ENCODE results near the gene EHD3.

EHD3 gene

GRCh38 chr2:31189141-31189540 is 44.8 kb upstream of the EHD3 start:
- Histone ChIP-seq H3K9ac (ENCODE audit: low read length) (no peak overlapping the region), H3K27me3 (replicated peaks; ENCODE audit: insufficient read depth, low read length) (no peaks in the 10 kb centered on the region), H3K79me2 (ENCODE audit: low read length) (no peaks in the 10 kb centered on the region), H3K9me2 (replicated peaks; ENCODE audit: insufficient read depth, low read length) (no peaks in the 10 kb centered on the region), H3F3A (ENCODE audit: insufficient read depth, low read length) (no peaks in the 10 kb centered on the region), H3K27ac (ENCODE audit: low read length) (no peak overlapping the region), H3K36me3 (replicated peaks; ENCODE audit: insufficient read depth, low read length) (no peaks in the 10 kb centered on the region), H3K9me3 (replicated peaks; ENCODE audit: insufficient read depth, low read length) (no peaks in the 10 kb centered on the region), H3K4me2 (ENCODE audit: low read depth, low read length) (no peak overlapping the region), H2AFZ (ENCODE audit: low read length) (no peak overlapping the region), H4K20me1 (ENCODE audit: insufficient read depth, low read length) (no peaks in the 10 kb centered on the region), H3K4me3 (ENCODE audit: low read length) (no peak overlapping the region), H3K4me1 (ENCODE audit: low read length) (no peaks in the 10 kb centered on the region)
- TF ChIP-seq CTCF (IDR thresholded peaks at IDR 0.05; ENCODE audit: low read length) (no peak), EZH2phosphoT487 (IDR thresholded peaks at IDR 0.05; ENCODE audit: low read length) (no peak), EZH2 (optimal IDR thresholded peaks at IDR 0.05; ENCODE audit: low read depth, low read length) (no peak)
- no peak for DNase-seq

- no peak overlapping the region for H3K4me3 ChIP-seq (ENCODE audit: low read length)
- no peaks in the 10 kb centered on the region for H3K4me1 ChIP-seq (ENCODE audit: low read length)
- H3K4me2 ChIP-seq (ENCODE audit: low read depth, low read length) = no peak overlapping the region
- H3K9me3 ChIP-seq (replicated peaks; ENCODE audit: insufficient read depth, low read length) = no peaks in the 10 kb centered on the region
- H3K9me2 ChIP-seq (replicated peaks; ENCODE audit: insufficient read depth, low read length) = no peaks in the 10 kb centered on the region
- no peaks in the 10 kb centered on the region for H3F3A ChIP-seq (ENCODE audit: insufficient read depth, low read length)
- H3K27ac ChIP-seq (ENCODE audit: low read length) = no peak overlapping the region
- no peaks in the 10 kb centered on the region for H4K20me1 ChIP-seq (ENCODE audit: insufficient read depth, low read length)
- TF ChIP-seq EZH2 (optimal IDR thresholded peaks at IDR 0.05; ENCODE audit: low read depth, low read length) (no peak), EZH2phosphoT487 (IDR thresholded peaks at IDR 0.05; ENCODE audit: low read length) (no peak), CTCF (IDR thresholded peaks at IDR 0.05; ENCODE audit: low read length) (no peak)
- H3K36me3 ChIP-seq (replicated peaks; ENCODE audit: insufficient read depth, low read length) = no peaks in the 10 kb centered on the region
- no peak overlapping the region for H3K9ac ChIP-seq (ENCODE audit: low read length)
- H3K79me2 ChIP-seq (ENCODE audit: low read length) = no peaks in the 10 kb centered on the region
- no peak for DNase-seq
- H2AFZ ChIP-seq (ENCODE audit: low read length) = no peak overlapping the region
- no peaks in the 10 kb centered on the region for H3K27me3 ChIP-seq (replicated peaks; ENCODE audit: insufficient read depth, low read length)
Observed at GRCh38 chr2:31190188-31190587, 43.8 kb upstream of the EHD3 start.

GRCh38 chr2:31191931-31192330 is 42.0 kb upstream of the EHD3 start:
- H3K27me3 ChIP-seq (replicated peaks; ENCODE audit: insufficient read depth, low read length) = no peaks in the 10 kb centered on the region
- no peaks in the 10 kb centered on the region for H3K9me2 ChIP-seq (replicated peaks; ENCODE audit: insufficient read depth, low read length)
- no peaks in the 10 kb centered on the region for H3K36me3 ChIP-seq (replicated peaks; ENCODE audit: insufficient read depth, low read length)
- no peak overlapping the region for H3K4me3 ChIP-seq (ENCODE audit: low read length)
- no peaks in the 10 kb centered on the region for H3K9me3 ChIP-seq (replicated peaks; ENCODE audit: insufficient read depth, low read length)
- H2AFZ ChIP-seq (ENCODE audit: low read length) = no peak overlapping the region
- no peaks in the 10 kb centered on the region for H3K79me2 ChIP-seq (ENCODE audit: low read length)
- no peaks in the 10 kb centered on the region for H3K4me1 ChIP-seq (ENCODE audit: low read length)
- H3K9ac ChIP-seq (ENCODE audit: low read length) = no peak overlapping the region
- no peak overlapping the region for H3K27ac ChIP-seq (ENCODE audit: low read length)
- no peaks in the 10 kb centered on the region for H4K20me1 ChIP-seq (ENCODE audit: insufficient read depth, low read length)
- no peaks in the 10 kb centered on the region for H3F3A ChIP-seq (ENCODE audit: insufficient read depth, low read length)
- TF ChIP-seq EZH2 (optimal IDR thresholded peaks at IDR 0.05; ENCODE audit: low read depth, low read length) = no peak
- no peak for TF ChIP-seq EZH2phosphoT487 (IDR thresholded peaks at IDR 0.05; ENCODE audit: low read length)
- no peak for TF ChIP-seq CTCF (IDR thresholded peaks at IDR 0.05; ENCODE audit: low read length)
- H3K4me2 ChIP-seq (ENCODE audit: low read depth, low read length) = no peak overlapping the region
- no peak for DNase-seq

All from MM.1S (cell line).